HCT116 (cell line): Measurements from ENCODE around the gene SLC5A5. TPM values are rescaled to one million over a fixed set of nuclear protein-coding genes. Genes with fewer than 3 reads are reported as not detected.

Experiments
- ATF3 ChIP-seq: IDR thresholded peaks from 2 replicates; pipeline ENCODE4 v1.6.1; 2012
- total RNA-seq: library from RNA; stranded (reverse); gene quantifications from one replicate; pipeline ENCODE4 v1.2.1, GENCODE V29; 2021; ENCODE audit not compliant: unreplicated experiment

Gene SLC5A5
- total RNA-seq, 1 experiment from 2014 or later, result 0.59 TPM

- TF ChIP-seq ATF3, result no peak
These were observed 72.6 kb downstream of the SLC5A5 start (continued) for GRCh38 chr19:17944301-17944700.

Other genes starting within 250 kb of the SLC5A5 start
- 29.0 TPM for gene UNC13A, start 183.6 kb upstream of the SLC5A5 start, total RNA-seq
- 80.8 TPM for gene MAP1S, start 152.5 kb upstream of the SLC5A5 start, total RNA-seq
- 28.1 TPM for gene FCHO1, start 120.5 kb upstream of the SLC5A5 start, total RNA-seq
- gene B3GNT3, start 76.8 kb upstream of the SLC5A5 start, total RNA-seq, result 22.2 TPM
- 0.96 TPM for gene INSL3, start 50.4 kb upstream of the SLC5A5 start, total RNA-seq
- gene JAK3, start 24.0 kb upstream of the SLC5A5 start, total RNA-seq, result 5.7 TPM
- gene RPL18A, start 12.0 kb upstream of the SLC5A5 start, total RNA-seq, result 3,525 TPM
- 177 TPM for gene CCDC124, start 61.1 kb downstream of the SLC5A5 start, total RNA-seq
- gene KCNN1, start 95.2 kb downstream of the SLC5A5 start, total RNA-seq, result 0.61 TPM
- 36.5 TPM for gene ARRDC2, start 136.2 kb downstream of the SLC5A5 start, total RNA-seq
- not detected for gene IL12RB1, start 215.0 kb downstream of the SLC5A5 start, total RNA-seq
- gene MAST3, start 225.8 kb downstream of the SLC5A5 start, total RNA-seq, result 14.2 TPM